B cell (primary cell): ENCODE measurements around the gene ATRNL1. TPM values are rescaled to one million over a fixed set of nuclear protein-coding genes. Genes with fewer than 3 reads are reported as not detected.

Experiments
- ATAC-seq: fragments of 200-7000 bp; cut with Tn5 transposase; one replicate; pipeline ENCODE4 v1.10.0; 2021; ENCODE audit warnings: low read depth, mild to moderate bottlenecking, moderate number of reproducible peaks, moderate library complexity
- CTCF ChIA-PET: fragments of 350-600 bp; sonication (Branson Sonifier 250); formaldehyde crosslinking; loops from one replicate; lab custom pipeline; 2021; ENCODE audit warnings: antibody characterized with exemption, inconsistent platforms; lab: Charles Lee
- POLR2A ChIA-PET: fragments of 350-600 bp; sonication (Branson Sonifier 250); formaldehyde crosslinking; loops from one replicate; lab custom pipeline; 2021; ENCODE audit warnings: antibody characterized with exemption; lab: Charles Lee
- DNase-seq: peaks from one replicate; pipeline ENCODE4 v3.0.0; 2013
- H2AFZ ChIP-seq: 2 replicates; pipeline ENCODE4 v1.6.1; 2012; ENCODE audit warnings: mild to moderate bottlenecking, low read depth, low read length; ENCODE audit not compliant: insufficient read depth, poor library complexity, severe bottlenecking
- H3K27ac ChIP-seq, 2 donors: 1 replicate in 1 of 2; 2 replicates in 1 of 2; pipeline ENCODE4 v1.5.1; 2012 to 2013; ENCODE audit warnings: low read length in 2 of 2, mild to moderate bottlenecking in 2 of 2, moderate library complexity in 1 of 2
- H3K27me3 ChIP-seq, 4 experiments: fragments of 200-600 bp in 1 of 4; sonication (generic) in 1 of 4; replicated peaks in 1 of 4; 1 replicate in 2 of 4; 2 replicates in 2 of 4; pipeline versions ENCODE4 v1.6.1 to v1.7.0; 2013 to 2016; ENCODE audit warnings: low read length in 3 of 4, mild to moderate bottlenecking in 2 of 4, mixed read lengths in 1 of 4, moderate library complexity in 1 of 4; ENCODE audit not compliant: insufficient read depth in 4 of 4, control insufficient read depth in 3 of 4; ENCODE audit errors: control extremely low read depth in 1 of 4
- H3K36me3 ChIP-seq, 2 experiments: replicated peaks in 1 of 2; 1 replicate in 1 of 2; 2 replicates in 1 of 2; pipeline versions ENCODE4 v1.6.1 to v1.7.1; 2013; ENCODE audit warnings: low read length in 1 of 2; ENCODE audit not compliant: insufficient read depth in 2 of 2, control insufficient read depth in 1 of 2; ENCODE audit errors: control extremely low read depth in 1 of 2, extremely low read depth in 1 of 2
- H3K4me1 ChIP-seq, 2 donors: fragments of 200-600 bp in 1 of 2; sonication (generic) in 1 of 2; 1 replicate in 1 of 2; 2 replicates in 1 of 2; pipeline versions ENCODE4 v1.5.1 to v1.6.1; 2013 to 2017; ENCODE audit warnings: low read length in 2 of 2; ENCODE audit not compliant: control insufficient read depth in 2 of 2, insufficient read depth in 2 of 2
- H3K4me2 ChIP-seq: replicated peaks from 2 replicates; pipeline ENCODE3; 2012; ENCODE audit warnings: mild to moderate bottlenecking, low read depth, low read length; ENCODE audit not compliant: poor library complexity, severe bottlenecking
- H3K4me3 ChIP-seq, 5 experiments: fragments of 200-600 bp in 1 of 5; sonication (generic) in 1 of 5; 1 replicate in 3 of 5; 2 replicates in 2 of 5; pipeline versions ENCODE4 v1.5.1 to v1.7.0; 2011 to 2016; ENCODE audit warnings: low read length in 4 of 5, mild to moderate bottlenecking in 4 of 5, low read depth in 2 of 5, control low read depth in 1 of 5, moderate library complexity in 1 of 5; ENCODE audit not compliant: insufficient read depth in 1 of 5; ENCODE audit errors: control extremely low read depth in 1 of 5, extremely low read depth in 1 of 5
- H3K79me2 ChIP-seq: fragments of 200-600 bp; sonication (generic); one replicate; pipeline ENCODE4 v1.6.0; 2016; ENCODE audit warnings: low read length; ENCODE audit not compliant: control insufficient read depth, insufficient read depth
- H3K9ac ChIP-seq: fragments of 200-600 bp; sonication (generic); 2 replicates; pipeline ENCODE4 v1.6.1; 2017; ENCODE audit warnings: mild to moderate bottlenecking, low read length, moderate library complexity
- H3K9me3 ChIP-seq, 3 donors: one replicate each; pipeline versions ENCODE4 v1.6.1 to v1.7.1; 2013; ENCODE audit warnings: low read length in 2 of 3; ENCODE audit not compliant: control insufficient read depth in 2 of 3, insufficient read depth in 1 of 3; ENCODE audit errors: control extremely low read depth in 1 of 3
- H4K20me1 ChIP-seq: 2 replicates; pipeline ENCODE4 v1.6.0; 2012; ENCODE audit warnings: mild to moderate bottlenecking, low read length; ENCODE audit not compliant: insufficient read depth, control insufficient read depth, poor library complexity, severe bottlenecking
- H3K27ac Mint-ChIP-seq: one replicate; pipeline ENCODE4 v1.8.0; 2021; ENCODE audit warnings: mixed read lengths
- H3K27me3 Mint-ChIP-seq: one replicate; pipeline ENCODE4 v1.8.0; 2021; ENCODE audit warnings: mixed read lengths
- H3K4me1 Mint-ChIP-seq: one replicate; pipeline ENCODE4 v1.8.0; 2021; ENCODE audit warnings: mixed read lengths
- H3K4me3 Mint-ChIP-seq: one replicate; pipeline ENCODE4 v1.8.0; 2021; ENCODE audit warnings: mixed read lengths
- H3K9me3 Mint-ChIP-seq: one replicate; pipeline ENCODE4 v1.8.0; 2022; ENCODE audit warnings: mixed read lengths; ENCODE audit not compliant: insufficient read depth
- EZH2 ChIP-seq: IDR thresholded peaks from 2 replicates; pipeline ENCODE4 v1.6.1; 2012; ENCODE audit warnings: borderline replicate concordance, low read depth, mild to moderate bottlenecking, moderate library complexity, low read length; ENCODE audit not compliant: insufficient read depth, poor library complexity, severe bottlenecking
- intact Hi-C: fragments of 100-400 bp; cut with micrococcal nuclease; formaldehyde crosslinking; loops from one replicate; pipeline ENCODE4 v1.10.0; 2022
- polyA plus RNA-seq: library from polyadenylated mRNA; depleted of rRNA; stranded (reverse); fragments of >200 nt; gene quantifications from 2 replicates; pipeline ENCODE4 v1.2.3, GENCODE V29; 2012
- total RNA-seq, 2 donors: library from RNA; stranded (reverse); fragments of 120-200 nt in 1 of 2; gene quantifications; 1 replicate in 1 of 2; 2 replicates in 1 of 2; pipeline versions ENCODE4 v1.2.3 to v1.2.4, GENCODE V29; 2013 to 2022
- TF ChIP-seq, protein P1 (sequence below): fragments of 200-600 bp; IDR thresholded peaks from one replicate; pipeline ENCODE4 v1.8.0; 2022; ENCODE audit warnings: antibody characterized with exemption, mild to moderate bottlenecking

Gene ATRNL1
- total and polyA plus RNA-seq, 2 donors (not counting 1 experiment from before 2014, with no cell fraction given) = 0.24 to 2.2 TPM

DNA sequence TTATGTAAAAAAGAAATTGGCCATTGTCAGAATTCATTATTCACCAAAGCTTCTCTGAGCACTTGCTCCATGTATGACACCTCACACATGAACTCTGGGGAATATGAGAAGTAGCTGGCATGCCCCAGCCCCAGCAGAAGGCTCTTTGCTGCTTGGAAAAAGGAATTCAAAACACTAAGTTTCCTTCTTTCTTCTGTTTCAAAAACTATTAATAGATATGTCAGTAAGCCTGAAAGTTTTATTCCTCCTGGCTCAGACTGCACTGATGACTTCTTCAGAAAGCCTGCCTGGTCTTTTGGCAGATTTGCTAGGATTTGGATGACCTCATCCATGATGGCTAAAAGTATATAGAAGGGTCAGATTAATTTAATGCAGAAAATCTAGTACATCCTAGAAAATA lies 668.9 kb downstream of the ATRNL1 start:
- POLR2A ChIA-PET = no interaction called here
- Mint-ChIP-seq H3K9me3 (no peaks in the 10 kb centered on the region), H3K27ac (no peak overlapping the region), H3K27me3 (no peaks in the 10 kb centered on the region), H3K4me1 (no peaks in the 10 kb centered on the region), H3K4me3 (no peak overlapping the region)
- ATAC-seq (no peak), DNase-seq (no peak)
- CTCF ChIA-PET = no interaction called here
- no peaks in the 10 kb centered on the region for H3K27me3 ChIP-seq
- H3K9me3 ChIP-seq = peaks cover 0 to 3% (median 0%) of the 10 kb centered on the region in 3 donors
- no peaks in the 10 kb centered on the region for H3K79me2 ChIP-seq
- TF ChIP-seq, protein P1, sequence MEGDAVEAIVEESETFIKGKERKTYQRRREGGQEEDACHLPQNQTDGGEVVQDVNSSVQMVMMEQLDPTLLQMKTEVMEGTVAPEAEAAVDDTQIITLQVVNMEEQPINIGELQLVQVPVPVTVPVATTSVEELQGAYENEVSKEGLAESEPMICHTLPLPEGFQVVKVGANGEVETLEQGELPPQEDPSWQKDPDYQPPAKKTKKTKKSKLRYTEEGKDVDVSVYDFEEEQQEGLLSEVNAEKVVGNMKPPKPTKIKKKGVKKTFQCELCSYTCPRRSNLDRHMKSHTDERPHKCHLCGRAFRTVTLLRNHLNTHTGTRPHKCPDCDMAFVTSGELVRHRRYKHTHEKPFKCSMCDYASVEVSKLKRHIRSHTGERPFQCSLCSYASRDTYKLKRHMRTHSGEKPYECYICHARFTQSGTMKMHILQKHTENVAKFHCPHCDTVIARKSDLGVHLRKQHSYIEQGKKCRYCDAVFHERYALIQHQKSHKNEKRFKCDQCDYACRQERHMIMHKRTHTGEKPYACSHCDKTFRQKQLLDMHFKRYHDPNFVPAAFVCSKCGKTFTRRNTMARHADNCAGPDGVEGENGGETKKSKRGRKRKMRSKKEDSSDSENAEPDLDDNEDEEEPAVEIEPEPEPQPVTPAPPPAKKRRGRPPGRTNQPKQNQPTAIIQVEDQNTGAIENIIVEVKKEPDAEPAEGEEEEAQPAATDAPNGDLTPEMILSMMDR = no peak
- no peak for TF ChIP-seq EZH2
- no peaks in the 10 kb centered on the region for H3K4me1 ChIP-seq
- intact Hi-C loops = no loop called here
- no peak overlapping the region for H3K4me2 ChIP-seq
- no peaks in the 10 kb centered on the region for H4K20me1 ChIP-seq
- no peak overlapping the region for H3K9ac ChIP-seq
- H2AFZ ChIP-seq = no peak overlapping the region
- H3K36me3 ChIP-seq = no peaks in the 10 kb centered on the region
- H3K27ac ChIP-seq = no peak overlapping the region
- no peak overlapping the region for H3K4me3 ChIP-seq

DNA sequence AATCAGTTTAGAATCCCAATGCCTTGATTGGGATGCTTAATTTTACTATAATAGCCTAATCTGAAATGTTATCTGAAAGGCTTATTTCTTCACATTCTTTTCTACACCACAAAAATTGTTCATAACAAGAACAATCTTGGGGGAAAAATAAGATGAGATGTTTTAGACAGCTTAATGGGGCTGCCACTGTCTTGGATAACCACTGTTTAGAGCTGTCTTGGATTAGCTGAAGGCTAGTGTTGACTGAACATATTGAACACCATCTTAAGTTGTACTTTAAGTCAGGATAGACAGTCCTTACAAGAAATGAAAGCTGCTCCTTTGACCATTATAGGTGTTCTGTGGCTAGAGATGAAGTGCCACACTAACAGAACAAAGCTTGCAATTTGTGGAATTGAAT lies 678.6 kb downstream of the ATRNL1 start:
- Histone ChIP-seq H3K9ac (no peak overlapping the region), H3K4me2 (no peak overlapping the region), H3K27me3 (no peaks in the 10 kb centered on the region), H2AFZ (no peak overlapping the region), H3K27ac (no peak overlapping the region), H3K79me2 (no peaks in the 10 kb centered on the region), H3K4me1 (no peaks in the 10 kb centered on the region), H4K20me1 (no peaks in the 10 kb centered on the region), H3K4me3 (no peak overlapping the region), H3K36me3 (no peaks in the 10 kb centered on the region), H3K9me3 (no peaks in the 10 kb centered on the region)
- no peak overlapping the region for H3K4me3 Mint-ChIP-seq
- no peaks in the 10 kb centered on the region for H3K27me3 Mint-ChIP-seq
- ATAC-seq = no peak
- TF ChIP-seq, protein P1 = no peak
- TF ChIP-seq EZH2 = no peak
- ChIA-PET CTCF (no interaction called here), POLR2A (no interaction called here)
- no peaks in the 10 kb centered on the region for H3K9me3 Mint-ChIP-seq
- no peak overlapping the region for H3K27ac Mint-ChIP-seq
- no peak for DNase-seq
- intact Hi-C loops = no loop called here
- H3K4me1 Mint-ChIP-seq = no peaks in the 10 kb centered on the region
